ENCODE results near the gene CACNB3. TPM values are rescaled to one million over a fixed set of nuclear protein-coding genes. Genes with fewer than 3 reads are reported as not detected.

Gene CACNB3
- total and polyA plus RNA-seq, 2 of the 13 experiments (the other 11 are each of a cell fraction or from before 2014, with no cell fraction given): 0.29 to 0.54 TPM

DNA sequence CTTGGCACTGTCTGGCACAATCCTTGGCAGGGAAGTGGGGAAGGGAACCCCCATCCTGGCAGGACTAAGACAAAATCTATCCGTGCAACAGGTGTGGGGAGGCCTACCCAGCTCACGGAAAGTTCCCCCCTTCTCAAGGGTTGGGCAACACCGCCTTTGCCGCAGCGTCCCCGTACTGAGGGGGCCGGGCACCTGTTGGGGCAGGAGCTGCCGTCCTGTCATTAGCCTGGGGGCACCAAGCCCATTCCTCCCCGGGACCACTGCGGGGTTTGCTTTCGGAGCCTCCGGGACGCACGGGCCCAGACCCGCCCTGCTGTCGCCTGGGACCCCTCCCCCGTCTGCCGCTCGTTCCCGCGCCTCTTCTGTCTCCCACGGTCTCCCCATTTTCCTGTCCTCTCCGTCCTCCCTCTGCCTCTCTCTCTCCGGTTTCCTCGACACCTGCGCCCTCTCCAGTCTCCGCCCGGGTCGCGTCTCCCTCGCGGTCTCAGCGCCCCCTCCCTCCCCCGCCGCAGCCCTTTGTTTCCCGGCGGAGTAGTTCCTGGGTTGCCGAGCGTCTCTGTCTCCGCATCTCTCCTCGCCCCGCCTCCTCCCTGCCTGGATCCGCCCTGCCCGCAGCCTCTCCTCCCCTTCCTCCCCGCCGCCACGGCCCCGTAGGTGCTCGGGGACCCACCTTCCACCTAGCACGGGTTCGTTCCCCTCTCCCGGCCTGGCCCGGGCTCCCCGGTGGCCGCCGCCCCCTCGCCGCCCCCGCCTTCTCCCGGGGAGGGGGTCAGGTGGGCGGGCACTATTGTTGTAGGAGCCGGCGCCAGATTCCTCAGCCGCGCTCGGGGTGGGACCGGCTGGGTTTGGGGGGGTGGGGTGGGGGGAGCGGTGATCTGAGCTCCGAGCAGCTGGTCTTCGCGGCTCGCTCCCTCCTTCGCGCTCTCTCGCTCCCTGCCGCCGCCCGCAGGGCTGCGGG lies at the start of gene CACNB3 (continued):
- TF ChIP-seq, protein P1, sequence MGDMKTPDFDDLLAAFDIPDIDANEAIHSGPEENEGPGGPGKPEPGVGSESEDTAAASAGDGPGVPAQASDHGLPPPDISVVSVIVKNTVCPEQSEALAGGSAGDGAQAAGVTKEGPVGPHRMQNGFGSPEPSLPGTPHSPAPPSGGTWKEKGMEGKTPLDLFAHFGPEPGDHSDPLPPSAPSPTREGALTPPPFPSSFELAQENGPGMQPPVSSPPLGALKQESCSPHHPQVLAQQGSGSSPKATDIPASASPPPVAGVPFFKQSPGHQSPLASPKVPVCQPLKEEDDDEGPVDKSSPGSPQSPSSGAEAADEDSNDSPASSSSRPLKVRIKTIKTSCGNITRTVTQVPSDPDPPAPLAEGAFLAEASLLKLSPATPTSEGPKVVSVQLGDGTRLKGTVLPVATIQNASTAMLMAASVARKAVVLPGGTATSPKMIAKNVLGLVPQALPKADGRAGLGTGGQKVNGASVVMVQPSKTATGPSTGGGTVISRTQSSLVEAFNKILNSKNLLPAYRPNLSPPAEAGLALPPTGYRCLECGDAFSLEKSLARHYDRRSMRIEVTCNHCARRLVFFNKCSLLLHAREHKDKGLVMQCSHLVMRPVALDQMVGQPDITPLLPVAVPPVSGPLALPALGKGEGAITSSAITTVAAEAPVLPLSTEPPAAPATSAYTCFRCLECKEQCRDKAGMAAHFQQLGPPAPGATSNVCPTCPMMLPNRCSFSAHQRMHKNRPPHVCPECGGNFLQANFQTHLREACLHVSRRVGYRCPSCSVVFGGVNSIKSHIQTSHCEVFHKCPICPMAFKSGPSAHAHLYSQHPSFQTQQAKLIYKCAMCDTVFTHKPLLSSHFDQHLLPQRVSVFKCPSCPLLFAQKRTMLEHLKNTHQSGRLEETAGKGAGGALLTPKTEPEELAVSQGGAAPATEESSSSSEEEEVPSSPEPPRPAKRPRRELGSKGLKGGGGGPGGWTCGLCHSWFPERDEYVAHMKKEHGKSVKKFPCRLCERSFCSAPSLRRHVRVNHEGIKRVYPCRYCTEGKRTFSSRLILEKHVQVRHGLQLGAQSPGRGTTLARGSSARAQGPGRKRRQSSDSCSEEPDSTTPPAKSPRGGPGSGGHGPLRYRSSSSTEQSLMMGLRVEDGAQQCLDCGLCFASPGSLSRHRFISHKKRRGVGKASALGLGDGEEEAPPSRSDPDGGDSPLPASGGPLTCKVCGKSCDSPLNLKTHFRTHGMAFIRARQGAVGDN (CRISPR knock-in tag; IDR thresholded peaks at IDR 0.05): peak; percentile 20; the same call in 1 of the 2 replicates
- TF ChIP-seq CCDC6 (CRISPR knock-in tag; IDR thresholded peaks at IDR 0.05): no peak
- peak; percentile 81 for TF ChIP-seq ZSCAN25 (CRISPR knock-in tag; IDR thresholded peaks at IDR 0.05)
- TF ChIP-seq, protein P2, sequence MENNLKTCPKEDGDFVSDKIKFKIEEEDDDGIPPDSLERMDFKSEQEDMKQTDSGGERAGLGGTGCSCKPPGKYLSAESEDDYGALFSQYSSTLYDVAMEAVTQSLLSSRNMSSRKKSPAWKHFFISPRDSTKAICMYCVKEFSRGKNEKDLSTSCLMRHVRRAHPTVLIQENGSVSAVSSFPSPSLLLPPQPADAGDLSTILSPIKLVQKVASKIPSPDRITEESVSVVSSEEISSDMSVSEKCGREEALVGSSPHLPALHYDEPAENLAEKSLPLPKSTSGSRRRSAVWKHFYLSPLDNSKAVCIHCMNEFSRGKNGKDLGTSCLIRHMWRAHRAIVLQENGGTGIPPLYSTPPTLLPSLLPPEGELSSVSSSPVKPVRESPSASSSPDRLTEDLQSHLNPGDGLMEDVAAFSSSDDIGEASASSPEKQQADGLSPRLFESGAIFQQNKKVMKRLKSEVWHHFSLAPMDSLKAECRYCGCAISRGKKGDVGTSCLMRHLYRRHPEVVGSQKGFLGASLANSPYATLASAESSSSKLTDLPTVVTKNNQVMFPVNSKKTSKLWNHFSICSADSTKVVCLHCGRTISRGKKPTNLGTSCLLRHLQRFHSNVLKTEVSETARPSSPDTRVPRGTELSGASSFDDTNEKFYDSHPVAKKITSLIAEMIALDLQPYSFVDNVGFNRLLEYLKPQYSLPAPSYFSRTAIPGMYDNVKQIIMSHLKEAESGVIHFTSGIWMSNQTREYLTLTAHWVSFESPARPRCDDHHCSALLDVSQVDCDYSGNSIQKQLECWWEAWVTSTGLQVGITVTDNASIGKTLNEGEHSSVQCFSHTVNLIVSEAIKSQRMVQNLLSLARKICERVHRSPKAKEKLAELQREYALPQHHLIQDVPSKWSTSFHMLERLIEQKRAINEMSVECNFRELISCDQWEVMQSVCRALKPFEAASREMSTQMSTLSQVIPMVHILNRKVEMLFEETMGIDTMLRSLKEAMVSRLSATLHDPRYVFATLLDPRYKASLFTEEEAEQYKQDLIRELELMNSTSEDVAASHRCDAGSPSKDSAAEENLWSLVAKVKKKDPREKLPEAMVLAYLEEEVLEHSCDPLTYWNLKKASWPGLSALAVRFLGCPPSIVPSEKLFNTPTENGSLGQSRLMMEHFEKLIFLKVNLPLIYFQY (CRISPR knock-in tag; IDR thresholded peaks at IDR 0.05; ENCODE audit: borderline replicate concordance): no peak
- TF ChIP-seq ZNF3 (CRISPR knock-in tag; IDR thresholded peaks at IDR 0.05): no peak
- no peak for TF ChIP-seq RFX1 (IDR thresholded peaks at IDR 0.05)
- peak; percentile 84 for TF ChIP-seq ZNF263 (CRISPR knock-in tag; IDR thresholded peaks at IDR 0.05)
- TF ChIP-seq AKAP8 (CRISPR knock-in tag; IDR thresholded peaks at IDR 0.05): no peak
- TF ChIP-seq GABPB1 (CRISPR knock-in tag; IDR thresholded peaks at IDR 0.05): peak; percentile 47; the same call in 1 of the 2 replicates
- peak; percentile 64; the same call in 1 of the 2 replicates for TF ChIP-seq EZH2 (conservative IDR thresholded peaks at IDR 0.05; ENCODE audit: low read depth, low read length)
- no peak for TF ChIP-seq ZNF33A (CRISPR knock-in tag; IDR thresholded peaks at IDR 0.05; ENCODE audit: borderline replicate concordance)
- no peak for TF ChIP-seq MED1 (CRISPR knock-in tag; IDR thresholded peaks at IDR 0.05)
- TF ChIP-seq JDP2 (CRISPR knock-in tag; IDR thresholded peaks at IDR 0.05; ENCODE audit: borderline replicate concordance): no peak
